Limb (tissue), 2 donors: ENCODE results near the gene TGFB2.

Source experiments
- DNase-seq, 2 donors: peaks; one replicate each; pipeline ENCODE4 v3.0.0-alpha.2; 2016; ENCODE audit errors: extremely low spot score in 2 of 2

TGFB2 gene

DNA sequence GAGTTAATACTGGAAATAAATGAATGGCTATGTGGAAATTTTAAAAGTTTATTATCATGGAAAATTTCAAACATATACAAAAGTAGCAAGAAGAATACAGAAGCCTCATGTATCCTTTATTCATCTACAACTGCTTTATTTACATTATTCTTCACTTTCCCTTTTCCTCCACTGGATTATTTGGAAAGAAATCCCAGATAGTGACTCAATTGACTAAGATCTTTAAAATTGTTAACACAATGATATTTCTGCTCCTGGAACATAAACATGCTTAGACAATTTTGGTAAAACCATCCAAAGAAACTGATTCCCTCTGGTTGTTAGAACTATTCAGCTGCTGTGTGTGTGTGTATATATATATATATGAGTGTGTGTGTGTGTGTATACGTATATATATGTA is 116.2 kb downstream of the TGFB2 start:
- DNase-seq, result no peak

- DNase-seq, result no peak
Observed at GRCh38 chr1:218462116-218462515, 117.0 kb downstream of the TGFB2 start.

- no peak for DNase-seq
Observed at GRCh38 chr1:218462587-218462986, 117.5 kb downstream of the TGFB2 start.

GRCh38 chr1:218463194-218464156 is 118.3 kb downstream of the TGFB2 start:
- DNase-seq, result peak in 1 of 2 donors; percentile 34

DNA sequence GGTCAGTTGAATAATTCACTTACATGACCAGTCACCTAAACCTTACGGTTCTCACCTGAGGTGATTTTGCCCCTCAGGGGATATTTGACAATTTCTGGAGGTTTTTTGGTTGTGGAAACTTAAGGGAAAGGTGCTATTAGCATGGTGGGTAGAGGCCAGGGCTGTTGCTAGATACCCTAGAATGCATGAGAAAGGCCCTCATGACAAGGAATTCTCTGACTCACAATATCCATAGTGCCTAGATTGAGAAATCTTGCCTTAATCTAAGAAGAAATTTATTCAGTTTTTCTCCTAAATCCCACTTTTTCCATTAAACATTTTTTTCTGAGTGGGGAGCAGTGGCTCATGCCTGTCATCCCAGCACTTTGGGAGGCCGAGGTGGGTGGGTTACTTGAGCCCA is 119.7 kb downstream of the TGFB2 start:
- no peak for DNase-seq

GRCh38 chr1:218466341-218467010 is 121.3 kb downstream of the TGFB2 start:
- DNase-seq, result no peak

- DNase-seq, result no peak
Observed at GRCh38 chr1:218467101-218468072, 122.3 kb downstream of the TGFB2 start.

DNA sequence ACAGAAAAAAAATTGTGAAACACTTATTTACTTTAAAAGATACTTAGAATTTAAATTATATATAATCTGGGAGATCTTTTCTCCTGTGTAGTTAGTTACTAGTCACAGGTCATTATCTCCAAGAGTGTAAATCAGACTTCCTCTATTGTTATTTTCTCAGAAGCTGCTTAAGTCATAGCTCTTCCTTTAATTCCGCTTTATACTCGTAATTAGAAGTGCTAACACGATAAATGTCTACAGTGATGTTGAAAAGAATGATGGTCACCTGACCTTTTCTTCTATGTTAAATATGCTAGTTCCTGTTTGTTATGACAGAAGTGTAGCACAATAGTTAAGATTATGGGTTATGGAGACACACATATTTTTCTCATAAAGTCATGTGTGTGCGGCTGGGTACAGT is 123.6 kb downstream of the TGFB2 start:
- no peak for DNase-seq

DNA sequence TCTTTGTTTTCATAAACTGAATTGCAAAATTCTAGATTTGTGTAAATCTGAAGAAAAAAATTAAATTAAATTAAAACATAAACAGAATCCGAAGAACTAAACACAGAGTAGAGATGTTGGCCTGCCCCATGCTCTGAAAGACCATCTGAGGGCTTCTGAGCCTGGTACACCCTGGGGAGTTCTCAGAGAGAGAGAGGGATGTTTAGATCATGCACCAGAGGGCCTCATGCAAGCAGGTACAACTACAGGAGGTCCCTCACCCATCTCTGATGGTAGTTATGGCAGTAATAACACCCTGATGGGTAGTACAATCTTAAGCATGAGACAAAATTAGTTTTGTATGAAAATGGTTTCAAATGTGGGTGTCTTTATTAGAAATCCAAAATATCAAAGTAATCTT is 127.7 kb downstream of the TGFB2 start:
- DNase-seq, result no peak

DNA sequence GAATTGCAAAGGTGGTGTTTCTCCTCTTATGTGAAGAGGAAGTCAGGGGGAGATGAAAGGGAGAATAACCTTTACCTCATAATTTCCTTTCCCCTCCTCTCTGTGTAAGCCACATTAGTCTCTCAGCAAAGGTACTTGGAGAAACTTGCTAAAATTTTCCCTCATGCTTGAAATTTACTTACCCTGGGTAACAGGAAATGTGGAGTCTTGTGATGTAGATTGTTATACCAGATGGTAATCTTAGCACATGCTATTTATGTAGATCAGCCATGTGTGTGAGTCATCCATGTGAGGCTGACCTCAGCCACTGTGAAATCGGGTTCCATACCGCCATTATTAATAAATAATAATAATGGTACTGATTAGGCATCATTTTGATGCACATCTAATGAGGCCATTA is 128.4 kb downstream of the TGFB2 start:
- no peak for DNase-seq

GRCh38 chr1:218474128-218474527 is 129.0 kb downstream of the TGFB2 start:
- no peak for DNase-seq

- DNase-seq, result no peak
Observed at GRCh38 chr1:218475275-218475674, 130.1 kb downstream of the TGFB2 start.

- DNase-seq, result no peak
Observed at GRCh38 chr1:218475699-218476098, 130.6 kb downstream of the TGFB2 start.

GRCh38 chr1:218476385-218476784 is 131.2 kb downstream of the TGFB2 start:
- DNase-seq, result no peak

GRCh38 chr1:218478336-218478735 is 133.2 kb downstream of the TGFB2 start:
- no peak for DNase-seq

GRCh38 chr1:218479436-218480115 is 134.4 kb downstream of the TGFB2 start:
- no peak for DNase-seq

- no peak for DNase-seq
Observed at GRCh38 chr1:218480137-218480536, 135.0 kb downstream of the TGFB2 start.

DNA sequence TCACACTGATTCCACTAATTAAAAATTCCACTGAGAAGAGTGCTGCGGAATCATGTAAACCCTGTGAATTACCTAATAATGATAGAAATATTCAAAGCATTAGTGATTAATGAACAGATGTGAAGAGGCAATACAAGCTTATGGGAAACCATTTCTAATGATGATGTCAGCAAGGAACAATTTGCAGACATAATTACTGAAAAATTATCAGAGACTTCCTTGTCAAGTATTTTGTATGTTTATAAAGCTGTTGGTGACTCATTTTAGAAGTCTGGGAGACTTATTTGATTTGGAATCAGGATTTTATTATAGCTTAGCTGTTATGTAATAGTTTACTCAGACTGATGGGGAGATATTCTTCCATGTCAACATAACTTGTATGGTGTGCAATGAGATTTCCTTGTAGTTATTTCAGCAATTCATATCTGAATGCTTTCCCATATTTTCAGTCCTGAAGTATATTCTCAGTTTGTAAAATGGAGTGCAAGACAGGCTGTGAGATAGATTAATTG is 135.5 kb downstream of the TGFB2 start:
- DNase-seq, result no peak

DNA sequence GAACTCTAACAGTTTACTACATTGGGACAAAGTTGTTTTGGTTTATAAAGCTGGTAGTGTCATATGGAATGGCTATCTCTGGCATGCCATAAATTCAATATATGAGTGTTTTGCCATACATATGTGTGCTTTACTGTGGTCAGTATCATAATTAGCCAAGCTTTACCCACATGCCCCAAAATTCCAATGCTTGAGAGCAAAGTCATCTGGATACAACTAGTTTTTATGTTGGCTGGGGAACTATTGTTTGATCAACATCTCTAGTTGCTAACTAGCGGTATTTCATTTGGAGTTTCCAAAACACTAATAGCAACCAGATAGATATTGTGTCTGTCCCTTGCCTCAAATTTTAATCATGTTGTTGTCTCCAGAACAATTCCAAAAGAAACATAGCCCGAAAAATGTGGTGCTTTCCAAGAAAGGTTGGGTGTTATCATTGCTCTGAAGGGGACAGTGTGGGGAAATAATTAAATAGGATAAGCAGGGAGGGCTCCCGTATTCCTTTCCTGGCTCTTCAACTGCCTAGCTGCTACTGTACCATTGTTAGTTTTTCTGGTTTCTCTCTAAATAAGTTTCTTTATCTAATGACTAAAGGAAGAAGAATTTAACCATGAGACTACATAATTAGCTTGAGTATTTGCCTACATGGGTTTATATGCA is 136.1 kb downstream of the TGFB2 start:
- DNase-seq, result no peak

DNA sequence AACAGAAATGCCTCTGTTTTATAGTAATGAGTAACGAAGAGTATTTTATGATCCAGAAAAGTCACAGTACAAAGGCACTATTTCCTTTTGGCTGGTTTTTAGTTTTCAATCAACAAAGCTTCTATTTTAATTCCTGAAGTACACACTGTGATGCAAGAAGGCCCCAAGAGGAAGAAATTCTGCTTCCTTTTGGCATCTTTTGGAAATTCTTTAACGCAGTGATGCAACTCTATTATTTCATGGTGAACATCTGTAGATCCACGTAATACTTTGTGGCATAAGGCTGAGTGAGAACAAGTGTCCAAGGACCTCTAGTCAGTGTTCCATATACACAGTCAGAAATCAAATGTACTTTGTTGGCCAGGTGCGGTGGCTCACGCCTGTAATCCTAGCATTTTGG is 137.5 kb downstream of the TGFB2 start:
- no peak for DNase-seq
